GM23338 (cell line): ENCODE measurements around the gene PDRG1. TPM values are rescaled to one million over a fixed set of nuclear protein-coding genes. Genes with fewer than 3 reads are reported as not detected.

Experiments
- ATAC-seq: fragments of 200-7000 bp; cut with Tn5 transposase; 3 replicates; pipeline ENCODE4 v1.9.1; 2020
- DNase-seq: peaks from one replicate; pipeline ENCODE4 v3.0.0-alpha.2; 2015; ENCODE audit warnings: low spot score
- H2AFZ ChIP-seq: fragments of 200-600 bp; sonication (generic); 2 replicates; pipeline ENCODE4 v1.8.0; 2016; ENCODE audit warnings: antibody characterized with exemption, mild to moderate bottlenecking, moderate library complexity
- H3F3A ChIP-seq: fragments of 200-600 bp; sonication (generic); replicated peaks from 2 replicates; pipeline ENCODE4 v1.8.0; 2017; ENCODE audit warnings: antibody characterized with exemption, mixed run types, low read depth
- H3K27ac ChIP-seq: fragments of 200-600 bp; sonication (generic); 2 replicates; pipeline ENCODE4 v1.6.1; 2016; ENCODE audit warnings: low read depth
- H3K27me3 ChIP-seq: fragments of 200-600 bp; sonication (generic); 2 replicates; pipeline ENCODE4 v1.8.0; 2016; ENCODE audit warnings: mild to moderate bottlenecking, mixed run types, moderate library complexity; ENCODE audit not compliant: insufficient read depth
- H3K36me3 ChIP-seq: fragments of 200-600 bp; sonication (generic); 2 replicates; pipeline ENCODE4 v1.8.0; 2016; ENCODE audit warnings: mild to moderate bottlenecking; ENCODE audit not compliant: insufficient read depth
- H3K4me1 ChIP-seq: fragments of 200-600 bp; sonication (generic); 2 replicates; pipeline ENCODE4 v1.8.0; 2016; ENCODE audit warnings: mild to moderate bottlenecking, moderate library complexity; ENCODE audit not compliant: insufficient read depth
- H3K4me2 ChIP-seq: fragments of 200-600 bp; sonication (generic); 2 replicates; pipeline ENCODE4 v1.7.1; 2017; ENCODE audit warnings: mixed run types
- H3K4me3 ChIP-seq: fragments of 200-600 bp; sonication (generic); 2 replicates; pipeline ENCODE4 v1.6.1; 2016; ENCODE audit warnings: mixed run types
- H3K79me2 ChIP-seq: fragments of 200-600 bp; sonication (generic); replicated peaks from 2 replicates; pipeline ENCODE4 v1.8.0; 2017; ENCODE audit warnings: mild to moderate bottlenecking; ENCODE audit not compliant: insufficient read depth
- H3K9me2 ChIP-seq: fragments of 200-600 bp; sonication (generic); 2 replicates; pipeline ENCODE4 v1.8.0; 2017; ENCODE audit not compliant: insufficient read depth
- H4K20me1 ChIP-seq: fragments of 200-600 bp; sonication (generic); replicated peaks from 2 replicates; pipeline ENCODE4 v1.8.0; 2017; ENCODE audit warnings: mild to moderate bottlenecking; ENCODE audit not compliant: insufficient read depth
- H3K27ac Mint-ChIP-seq: 2 replicates; pipeline ENCODE4 v1.8.0; 2020; ENCODE audit warnings: inconsistent platforms, mild to moderate bottlenecking, moderate library complexity, mixed read lengths
- H3K27me3 Mint-ChIP-seq: 3 replicates; pipeline ENCODE4 v1.8.0; 2022; ENCODE audit warnings: low read depth, mild to moderate bottlenecking, moderate library complexity, mixed read lengths, inconsistent platforms; ENCODE audit not compliant: insufficient read depth, poor library complexity
- H3K36me3 Mint-ChIP-seq: 3 replicates; pipeline ENCODE4 v1.8.0; 2021; ENCODE audit warnings: low read depth, mild to moderate bottlenecking, inconsistent platforms, moderate library complexity, mixed read lengths
- H3K4me1 Mint-ChIP-seq: 3 replicates; pipeline ENCODE4 v1.8.0; 2020; ENCODE audit warnings: mild to moderate bottlenecking, inconsistent platforms, mixed read lengths
- H3K4me3 Mint-ChIP-seq: 3 replicates; pipeline ENCODE4 v1.8.0; 2021; ENCODE audit warnings: moderate library complexity, mild to moderate bottlenecking, inconsistent platforms, mixed read lengths
- H3K9me3 Mint-ChIP-seq: 3 replicates; pipeline ENCODE4 v1.8.0; 2020; ENCODE audit warnings: moderate library complexity, mild to moderate bottlenecking, inconsistent platforms, mixed read lengths
- EZH2 ChIP-seq: fragments of 200-600 bp; sonication (generic); IDR thresholded peaks from one replicate; pipeline ENCODE4 v1.8.0; 2017; ENCODE audit warnings: antibody characterized with exemption, mild to moderate bottlenecking, low read depth; ENCODE audit not compliant: unreplicated experiment
- EZH2phosphoT487 ChIP-seq: fragments of 200-600 bp; sonication (generic); IDR thresholded peaks from one replicate; pipeline ENCODE4 v1.8.1; 2018; ENCODE audit warnings: antibody characterized with exemption; ENCODE audit not compliant: unreplicated experiment
- JUNB ChIP-seq: IDR thresholded peaks from one replicate; pipeline ENCODE4 v1.6.1; 2016; ENCODE audit warnings: antibody characterized with exemption; ENCODE audit not compliant: unreplicated experiment
- NANOG ChIP-seq: IDR thresholded peaks from 2 replicates; pipeline ENCODE4 v1.6.1; 2016; ENCODE audit warnings: antibody characterized with exemption, borderline replicate concordance
- POLR2AphosphoS5 ChIP-seq: IDR thresholded peaks from 2 replicates; pipeline ENCODE4 v1.6.1; 2016; ENCODE audit warnings: antibody characterized with exemption, low read depth
- ZNF114 ChIP-seq: fragments of 250-450 bp; sonication (Bioruptor Pico); IDR thresholded peaks from 2 replicates; pipeline ENCODE4 v1.5.0; 2020; ENCODE audit warnings: mild to moderate bottlenecking, moderate library complexity
- ZNF331 ChIP-seq: fragments of 250-450 bp; sonication (Bioruptor Pico); IDR thresholded peaks from 2 replicates; pipeline ENCODE4 v1.5.0; 2020; ENCODE audit warnings: low read depth, mild to moderate bottlenecking, moderate library complexity
- polyA plus RNA-seq: library from polyadenylated mRNA; unstranded; fragments of >200 nt; fragmentation: Nextera tagmentation; extraction: Ambion mirVana; gene quantifications from 2 replicates; pipeline ENCODE4 v1.2.1, GENCODE V29; 2016
- total RNA-seq: library from RNA; depleted of rRNA; stranded (reverse); fragments of >200 nt; shearing (Covaris generic); gene quantifications from 2 replicates; pipeline ENCODE4 v1.2.3, GENCODE V29; 2014
- TF ChIP-seq, protein P1 (sequence below): fragments of 250-450 bp; sonication (Bioruptor Pico); IDR thresholded peaks from 2 replicates; pipeline ENCODE4 v1.5.0; 2020; ENCODE audit warnings: mild to moderate bottlenecking, moderate library complexity
- TF ChIP-seq, protein P2 (sequence below): IDR thresholded peaks from one replicate; pipeline ENCODE4 v1.6.1; 2018; ENCODE audit warnings: antibody characterized with exemption; ENCODE audit not compliant: unreplicated experiment
- TF ChIP-seq, protein P3 (sequence below): IDR thresholded peaks from 2 replicates; pipeline ENCODE4 v1.6.1; 2016; ENCODE audit warnings: antibody characterized with exemption

PDRG1 gene
- total and polyA plus RNA-seq, 2 experiments from 2014 or later: 10.5 to 27.8 TPM

DNA sequence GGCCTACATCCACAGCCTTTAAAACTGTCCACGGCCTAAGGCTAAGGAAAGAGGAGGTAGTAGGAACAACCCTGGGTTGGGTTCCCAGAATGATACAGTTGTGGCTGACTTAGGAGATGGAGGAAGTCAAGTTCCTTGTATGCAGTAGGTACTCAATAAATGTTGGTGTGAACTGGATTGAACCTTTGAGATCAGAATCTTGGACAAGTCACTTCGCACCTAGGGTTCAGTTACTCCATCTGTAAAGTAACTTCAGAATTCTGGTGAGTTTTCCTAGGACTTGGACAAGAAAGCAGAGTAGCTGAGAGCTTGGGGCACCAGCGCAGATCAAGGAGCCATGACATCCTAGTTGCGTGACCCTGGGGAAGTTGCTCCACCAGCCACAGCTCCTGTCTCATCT, 25.2 kb upstream of the PDRG1 start:
- Histone ChIP-seq H3K9me2 (no peaks in the 10 kb centered on the region), H3K36me3 (no peaks in the 10 kb centered on the region), H3K4me2 (no peak overlapping the region), H3K27me3 (no peaks in the 10 kb centered on the region), H3F3A (peaks cover 21% of the 10 kb centered on the region), H3K79me2 (no peaks in the 10 kb centered on the region), H4K20me1 (peaks cover 5% of the 10 kb centered on the region; the same call in 1 of the 2 replicates), H3K4me3 (no peak overlapping the region), H3K27ac (no peak overlapping the region), H2AFZ (peak overlapping the region; percentile 35; the same call in 1 of the 2 replicates), H3K4me1 (peaks cover 28% of the 10 kb centered on the region)
- H3K9me3 Mint-ChIP-seq: peaks cover 22% of the 10 kb centered on the region; the same call in 2 of the 3 replicates
- TF ChIP-seq ZNF331 (CRISPR knock-in tag): no peak
- TF ChIP-seq, protein P1, sequence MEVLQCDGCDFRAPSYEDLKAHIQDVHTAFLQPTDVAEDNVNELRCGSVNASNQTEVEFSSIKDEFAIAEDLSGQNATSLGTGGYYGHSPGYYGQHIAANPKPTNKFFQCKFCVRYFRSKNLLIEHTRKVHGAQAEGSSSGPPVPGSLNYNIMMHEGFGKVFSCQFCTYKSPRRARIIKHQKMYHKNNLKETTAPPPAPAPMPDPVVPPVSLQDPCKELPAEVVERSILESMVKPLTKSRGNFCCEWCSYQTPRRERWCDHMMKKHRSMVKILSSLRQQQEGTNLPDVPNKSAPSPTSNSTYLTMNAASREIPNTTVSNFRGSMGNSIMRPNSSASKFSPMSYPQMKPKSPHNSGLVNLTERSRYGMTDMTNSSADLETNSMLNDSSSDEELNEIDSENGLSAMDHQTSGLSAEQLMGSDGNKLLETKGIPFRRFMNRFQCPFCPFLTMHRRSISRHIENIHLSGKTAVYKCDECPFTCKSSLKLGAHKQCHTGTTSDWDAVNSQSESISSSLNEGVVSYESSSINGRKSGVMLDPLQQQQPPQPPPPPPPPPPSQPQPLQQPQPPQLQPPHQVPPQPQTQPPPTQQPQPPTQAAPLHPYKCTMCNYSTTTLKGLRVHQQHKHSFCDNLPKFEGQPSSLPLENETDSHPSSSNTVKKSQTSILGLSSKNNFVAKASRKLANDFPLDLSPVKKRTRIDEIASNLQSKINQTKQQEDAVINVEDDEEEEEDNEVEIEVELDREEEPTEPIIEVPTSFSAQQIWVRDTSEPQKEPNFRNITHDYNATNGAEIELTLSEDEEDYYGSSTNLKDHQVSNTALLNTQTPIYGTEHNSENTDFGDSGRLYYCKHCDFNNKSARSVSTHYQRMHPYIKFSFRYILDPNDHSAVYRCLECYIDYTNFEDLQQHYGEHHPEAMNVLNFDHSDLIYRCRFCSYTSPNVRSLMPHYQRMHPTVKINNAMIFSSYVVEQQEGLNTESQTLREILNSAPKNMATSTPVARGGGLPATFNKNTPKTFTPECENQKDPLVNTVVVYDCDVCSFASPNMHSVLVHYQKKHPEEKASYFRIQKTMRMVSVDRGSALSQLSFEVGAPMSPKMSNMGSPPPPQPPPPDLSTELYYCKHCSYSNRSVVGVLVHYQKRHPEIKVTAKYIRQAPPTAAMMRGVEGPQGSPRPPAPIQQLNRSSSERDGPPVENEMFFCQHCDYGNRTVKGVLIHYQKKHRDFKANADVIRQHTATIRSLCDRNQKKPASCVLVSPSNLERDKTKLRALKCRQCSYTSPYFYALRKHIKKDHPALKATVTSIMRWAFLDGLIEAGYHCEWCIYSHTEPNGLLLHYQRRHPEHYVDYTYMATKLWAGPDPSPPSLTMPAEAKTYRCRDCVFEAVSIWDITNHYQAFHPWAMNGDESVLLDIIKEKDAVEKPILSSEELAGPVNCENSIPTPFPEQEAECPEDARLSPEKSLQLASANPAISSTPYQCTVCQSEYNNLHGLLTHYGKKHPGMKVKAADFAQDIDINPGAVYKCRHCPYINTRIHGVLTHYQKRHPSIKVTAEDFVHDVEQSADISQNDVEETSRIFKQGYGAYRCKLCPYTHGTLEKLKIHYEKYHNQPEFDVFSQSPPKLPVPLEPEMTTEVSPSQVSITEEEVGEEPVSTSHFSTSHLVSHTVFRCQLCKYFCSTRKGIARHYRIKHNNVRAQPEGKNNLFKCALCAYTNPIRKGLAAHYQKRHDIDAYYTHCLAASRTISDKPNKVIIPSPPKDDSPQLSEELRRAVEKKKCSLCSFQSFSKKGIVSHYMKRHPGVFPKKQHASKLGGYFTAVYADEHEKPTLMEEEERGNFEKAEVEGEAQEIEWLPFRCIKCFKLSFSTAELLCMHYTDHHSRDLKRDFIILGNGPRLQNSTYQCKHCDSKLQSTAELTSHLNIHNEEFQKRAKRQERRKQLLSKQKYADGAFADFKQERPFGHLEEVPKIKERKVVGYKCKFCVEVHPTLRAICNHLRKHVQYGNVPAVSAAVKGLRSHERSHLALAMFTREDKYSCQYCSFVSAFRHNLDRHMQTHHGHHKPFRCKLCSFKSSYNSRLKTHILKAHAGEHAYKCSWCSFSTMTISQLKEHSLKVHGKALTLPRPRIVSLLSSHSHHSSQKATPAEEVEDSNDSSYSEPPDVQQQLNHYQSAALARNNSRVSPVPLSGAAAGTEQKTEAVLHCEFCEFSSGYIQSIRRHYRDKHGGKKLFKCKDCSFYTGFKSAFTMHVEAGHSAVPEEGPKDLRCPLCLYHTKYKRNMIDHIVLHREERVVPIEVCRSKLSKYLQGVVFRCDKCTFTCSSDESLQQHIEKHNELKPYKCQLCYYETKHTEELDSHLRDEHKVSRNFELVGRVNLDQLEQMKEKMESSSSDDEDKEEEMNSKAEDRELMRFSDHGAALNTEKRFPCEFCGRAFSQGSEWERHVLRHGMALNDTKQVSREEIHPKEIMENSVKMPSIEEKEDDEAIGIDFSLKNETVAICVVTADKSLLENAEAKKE (CRISPR knock-in tag): no peak
- TF ChIP-seq EZH2: no peak
- no peak for TF ChIP-seq ZNF114 (CRISPR knock-in tag)
- TF ChIP-seq POLR2AphosphoS5: no peak
- DNase-seq: no peak
- peaks cover 29% of the 10 kb centered on the region for H3K4me1 Mint-ChIP-seq
- H3K27ac Mint-ChIP-seq: peak overlapping the region; percentile 28; the same call in 1 of the 2 replicates
- H3K27me3 Mint-ChIP-seq: peaks cover 3% of the 10 kb centered on the region
- H3K36me3 Mint-ChIP-seq: peaks cover 3% of the 10 kb centered on the region; the same call in 1 of the 3 replicates
- no peak for ATAC-seq
- no peak overlapping the region for H3K4me3 Mint-ChIP-seq

DNA sequence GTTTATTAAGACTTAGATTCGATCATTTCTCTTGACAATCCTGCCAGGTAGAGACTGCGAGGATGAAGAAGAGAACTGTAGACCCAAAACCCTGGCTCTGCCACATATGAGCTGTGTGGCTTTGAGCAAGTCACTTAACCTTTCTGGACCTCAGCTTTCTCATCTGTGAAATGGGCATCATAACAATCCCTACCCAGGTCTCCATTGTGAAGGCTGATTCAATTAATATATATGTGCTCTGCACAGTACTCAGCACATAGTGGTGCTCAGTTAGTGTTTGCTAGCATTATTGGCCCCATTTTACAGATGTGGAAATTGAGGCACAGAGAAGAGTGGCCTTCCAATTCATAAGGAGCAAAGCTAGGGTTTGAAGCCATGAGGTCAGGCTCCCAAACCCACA, 24.0 kb upstream of the PDRG1 start:
- H3K4me1 ChIP-seq: peaks cover 29% of the 10 kb centered on the region
- DNase-seq: no peak
- Mint-ChIP-seq H3K4me1 (peaks cover 29% of the 10 kb centered on the region), H3K27ac (no peak overlapping the region), H3K4me3 (no peak overlapping the region), H3K36me3 (peaks cover 3% of the 10 kb centered on the region; the same call in 1 of the 3 replicates), H3K9me3 (peaks cover 18% of the 10 kb centered on the region; the same call in 2 of the 3 replicates), H3K27me3 (peaks cover 3% of the 10 kb centered on the region)
- H3K4me2 ChIP-seq: peak overlapping the region; percentile 75; the same call in 1 of the 2 replicates
- no peaks in the 10 kb centered on the region for H3K36me3 ChIP-seq
- 0 out of 2 replicates have a peak, but pooled peaks cover 3% of the 10 kb centered on the region for H3K27me3 ChIP-seq
- no peaks in the 10 kb centered on the region for H3K79me2 ChIP-seq
- H3F3A ChIP-seq: peaks cover 21% of the 10 kb centered on the region
- H4K20me1 ChIP-seq: peaks cover 10% of the 10 kb centered on the region; the same call in 1 of the 2 replicates
- H3K9me2 ChIP-seq: no peaks in the 10 kb centered on the region
- no peak for ATAC-seq
- H3K27ac ChIP-seq: no peak overlapping the region
- no peak overlapping the region for H3K4me3 ChIP-seq
- H2AFZ ChIP-seq: no peak overlapping the region
- TF ChIP-seq ZNF114 (CRISPR knock-in tag) (no peak), POLR2AphosphoS5 (no peak), EZH2phosphoT487 (no peak), NANOG (no peak), JUNB (no peak)
- TF ChIP-seq, protein P2, sequence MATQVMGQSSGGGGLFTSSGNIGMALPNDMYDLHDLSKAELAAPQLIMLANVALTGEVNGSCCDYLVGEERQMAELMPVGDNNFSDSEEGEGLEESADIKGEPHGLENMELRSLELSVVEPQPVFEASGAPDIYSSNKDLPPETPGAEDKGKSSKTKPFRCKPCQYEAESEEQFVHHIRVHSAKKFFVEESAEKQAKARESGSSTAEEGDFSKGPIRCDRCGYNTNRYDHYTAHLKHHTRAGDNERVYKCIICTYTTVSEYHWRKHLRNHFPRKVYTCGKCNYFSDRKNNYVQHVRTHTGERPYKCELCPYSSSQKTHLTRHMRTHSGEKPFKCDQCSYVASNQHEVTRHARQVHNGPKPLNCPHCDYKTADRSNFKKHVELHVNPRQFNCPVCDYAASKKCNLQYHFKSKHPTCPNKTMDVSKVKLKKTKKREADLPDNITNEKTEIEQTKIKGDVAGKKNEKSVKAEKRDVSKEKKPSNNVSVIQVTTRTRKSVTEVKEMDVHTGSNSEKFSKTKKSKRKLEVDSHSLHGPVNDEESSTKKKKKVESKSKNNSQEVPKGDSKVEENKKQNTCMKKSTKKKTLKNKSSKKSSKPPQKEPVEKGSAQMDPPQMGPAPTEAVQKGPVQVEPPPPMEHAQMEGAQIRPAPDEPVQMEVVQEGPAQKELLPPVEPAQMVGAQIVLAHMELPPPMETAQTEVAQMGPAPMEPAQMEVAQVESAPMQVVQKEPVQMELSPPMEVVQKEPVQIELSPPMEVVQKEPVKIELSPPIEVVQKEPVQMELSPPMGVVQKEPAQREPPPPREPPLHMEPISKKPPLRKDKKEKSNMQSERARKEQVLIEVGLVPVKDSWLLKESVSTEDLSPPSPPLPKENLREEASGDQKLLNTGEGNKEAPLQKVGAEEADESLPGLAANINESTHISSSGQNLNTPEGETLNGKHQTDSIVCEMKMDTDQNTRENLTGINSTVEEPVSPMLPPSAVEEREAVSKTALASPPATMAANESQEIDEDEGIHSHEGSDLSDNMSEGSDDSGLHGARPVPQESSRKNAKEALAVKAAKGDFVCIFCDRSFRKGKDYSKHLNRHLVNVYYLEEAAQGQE: no peak
- TF ChIP-seq, protein P3, sequence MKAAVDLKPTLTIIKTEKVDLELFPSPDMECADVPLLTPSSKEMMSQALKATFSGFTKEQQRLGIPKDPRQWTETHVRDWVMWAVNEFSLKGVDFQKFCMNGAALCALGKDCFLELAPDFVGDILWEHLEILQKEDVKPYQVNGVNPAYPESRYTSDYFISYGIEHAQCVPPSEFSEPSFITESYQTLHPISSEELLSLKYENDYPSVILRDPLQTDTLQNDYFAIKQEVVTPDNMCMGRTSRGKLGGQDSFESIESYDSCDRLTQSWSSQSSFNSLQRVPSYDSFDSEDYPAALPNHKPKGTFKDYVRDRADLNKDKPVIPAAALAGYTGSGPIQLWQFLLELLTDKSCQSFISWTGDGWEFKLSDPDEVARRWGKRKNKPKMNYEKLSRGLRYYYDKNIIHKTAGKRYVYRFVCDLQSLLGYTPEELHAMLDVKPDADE: no peak
